Smooth muscle cell (in vitro differentiated cells): Measurements from ENCODE around the gene MAZ. TPM values are rescaled to one million over a fixed set of nuclear protein-coding genes. Genes with fewer than 3 reads are reported as not detected.

ENCODE experiments used
- DNase-seq: peaks from one replicate; lab custom pipeline; 2025; ENCODE audit not compliant: unreplicated experiment; lab: John Stamatoyannopoulos, UW
- H2AFZ ChIP-seq: fragments of 200-600 bp; sonication (generic); 2 replicates; pipeline ENCODE4 v1.6.0; 2016; ENCODE audit warnings: antibody characterized with exemption, low read depth, mild to moderate bottlenecking
- H3F3A ChIP-seq: fragments of 200-600 bp; sonication (generic); 2 replicates; pipeline ENCODE4 v1.6.0; 2017; ENCODE audit warnings: antibody characterized with exemption, low read depth
- H3K27ac ChIP-seq: fragments of 200-600 bp; sonication (generic); 2 replicates; pipeline ENCODE4 v1.5.1; 2016; ENCODE audit warnings: low read depth, mild to moderate bottlenecking
- H3K27me3 ChIP-seq: fragments of 200-600 bp; sonication (generic); 2 replicates; pipeline ENCODE4 v1.6.1; 2016; ENCODE audit warnings: low read depth, mild to moderate bottlenecking
- H3K36me3 ChIP-seq: fragments of 200-600 bp; sonication (generic); 2 replicates; pipeline ENCODE4 v1.5.1; 2016; ENCODE audit warnings: low read depth
- H3K4me1 ChIP-seq: fragments of 200-600 bp; sonication (generic); 2 replicates; pipeline ENCODE4 v1.5.1; 2016; ENCODE audit warnings: low read depth
- H3K4me2 ChIP-seq: fragments of 200-600 bp; sonication (generic); 2 replicates; pipeline ENCODE4 v1.6.0; 2016; ENCODE audit warnings: mild to moderate bottlenecking
- H3K4me3 ChIP-seq: fragments of 200-600 bp; sonication (generic); 2 replicates; pipeline ENCODE4 v1.5.1; 2016; ENCODE audit warnings: mild to moderate bottlenecking
- H3K79me2 ChIP-seq: fragments of 200-600 bp; sonication (generic); 2 replicates; pipeline ENCODE4 v1.6.0; 2016; ENCODE audit warnings: low read depth, mild to moderate bottlenecking
- H3K9ac ChIP-seq: fragments of 200-600 bp; sonication (generic); 2 replicates; pipeline ENCODE4 v1.6.0; 2016; ENCODE audit warnings: low read depth
- H3K9me3 ChIP-seq: fragments of 200-600 bp; sonication (generic); replicated peaks from 2 replicates; pipeline ENCODE4 v1.5.1; 2016; ENCODE audit warnings: low read depth
- H4K20me1 ChIP-seq: fragments of 200-600 bp; sonication (generic); 2 replicates; pipeline ENCODE4 v1.6.0; 2016; ENCODE audit warnings: low read depth
- CTCF ChIP-seq: fragments of 200-600 bp; sonication (generic); IDR thresholded peaks from 2 replicates; pipeline ENCODE4 v1.5.1; 2017; ENCODE audit warnings: borderline replicate concordance, mild to moderate bottlenecking, antibody characterized with exemption; ENCODE audit not compliant: insufficient read depth, poor library complexity, severe bottlenecking
- WGBS: methylation state at CpG from one replicate; pipeline ENCODE4 v1.1.7; 2016; ENCODE audit warnings: low lambda C conversion rate; 5-methylcytosine and 5-hydroxymethylcytosine counted together
- polyA plus RNA-seq: library from polyadenylated mRNA; unstranded; fragments of >200 nt; fragmentation: Nextera tagmentation; extraction: Ambion mirVana; gene quantifications from 2 replicates; pipeline ENCODE4 v1.2.1, GENCODE V29; 2016
- total RNA-seq: library from RNA; depleted of rRNA; stranded (reverse); fragments of >200 nt; gene quantifications from 2 replicates; pipeline ENCODE4 v1.2.3, GENCODE V29; 2014

The MAZ gene
- total and polyA plus RNA-seq, 2 experiments from 2014 or later: 77.2 to 229 TPM

- Histone ChIP-seq H3K4me1 (peaks cover 50% of the 10 kb centered on the region), H3K4me2 (peak within 1 kb of the TSS; percentile 94), H3F3A (peaks cover 29% of the 10 kb centered on the region), H3K4me3 (peak within 1 kb of the TSS; percentile 63), H3K36me3 (no peaks in the 10 kb centered on the region), H3K27me3 (no peaks in the 10 kb centered on the region), H3K9me3 (no peaks in the 10 kb centered on the region), H3K9ac (peak within 1 kb of the TSS; percentile 77), H2AFZ (peak within 1 kb of the TSS; percentile 25), H3K79me2 (peaks cover 42% of the 10 kb centered on the region), H3K27ac (peak within 1 kb of the TSS; percentile 95), H4K20me1 (peaks cover 28% of the 10 kb centered on the region)
- TF ChIP-seq CTCF: no peak
- 2% methylated on average over 49 of the region's 69 CpGs for WGBS
- peak; percentile 79 for DNase-seq
These were observed 5.8 kb downstream of the MAZ start, which contains the start of gene PRRT2 for GRCh38 chr16:29811896-29812665. Gene PRRT2, plus strand, starts transcription at chr16:29812193. Its CDS starts 862 bp downstream, at chr16:29813055.

- WGBS: 58% methylated on average over 8 of the region's 9 CpGs
- peak overlapping the region; percentile 77 for H3K9ac ChIP-seq
These were observed 6.7 kb downstream of the MAZ start for GRCh38 chr16:29812754-29813643.

GRCh38 chr16:29813644-29814562 lies 7.6 kb downstream of the MAZ start:
- 84% methylated on average over 21 of the region's 24 CpGs for WGBS
- Histone ChIP-seq H3K4me3 (no peak overlapping the region), H3K4me2 (peak overlapping the region; percentile 94), H3K27ac (no peak overlapping the region), H3K27me3 (no peaks in the 10 kb centered on the region), H3K79me2 (peaks cover 50% of the 10 kb centered on the region), H3K4me1 (peaks cover 48% of the 10 kb centered on the region), H3K36me3 (no peaks in the 10 kb centered on the region), H3K9ac (no peak overlapping the region), H3F3A (peaks cover 29% of the 10 kb centered on the region), H3K9me3 (no peaks in the 10 kb centered on the region), H4K20me1 (peaks cover 18% of the 10 kb centered on the region), H2AFZ (no peak overlapping the region)
- no peak for TF ChIP-seq CTCF
- DNase-seq: no peak

More at GRCh38 chr16:29812754-29813643, 6.7 kb downstream of the MAZ start:
- Histone ChIP-seq H3F3A (peaks cover 29% of the 10 kb centered on the region), H4K20me1 (peaks cover 27% of the 10 kb centered on the region), H3K9me3 (no peaks in the 10 kb centered on the region), H3K27ac (peak overlapping the region; percentile 95), H3K36me3 (no peaks in the 10 kb centered on the region), H2AFZ (no peak overlapping the region), H3K4me1 (peaks cover 56% of the 10 kb centered on the region), H3K79me2 (peaks cover 51% of the 10 kb centered on the region), H3K4me2 (peak overlapping the region; percentile 94), H3K27me3 (no peaks in the 10 kb centered on the region), H3K4me3 (peak overlapping the region; percentile 63)
- DNase-seq: no peak
- TF ChIP-seq CTCF: no peak
